Right forelimb (tissue), 1 donor: Measurements from ENCODE around the gene MCCD1.

Experiments used
- DNase-seq: peaks from one replicate; pipeline ENCODE4 v3.0.0-alpha.2; 2018

MCCD1 gene

DNA sequence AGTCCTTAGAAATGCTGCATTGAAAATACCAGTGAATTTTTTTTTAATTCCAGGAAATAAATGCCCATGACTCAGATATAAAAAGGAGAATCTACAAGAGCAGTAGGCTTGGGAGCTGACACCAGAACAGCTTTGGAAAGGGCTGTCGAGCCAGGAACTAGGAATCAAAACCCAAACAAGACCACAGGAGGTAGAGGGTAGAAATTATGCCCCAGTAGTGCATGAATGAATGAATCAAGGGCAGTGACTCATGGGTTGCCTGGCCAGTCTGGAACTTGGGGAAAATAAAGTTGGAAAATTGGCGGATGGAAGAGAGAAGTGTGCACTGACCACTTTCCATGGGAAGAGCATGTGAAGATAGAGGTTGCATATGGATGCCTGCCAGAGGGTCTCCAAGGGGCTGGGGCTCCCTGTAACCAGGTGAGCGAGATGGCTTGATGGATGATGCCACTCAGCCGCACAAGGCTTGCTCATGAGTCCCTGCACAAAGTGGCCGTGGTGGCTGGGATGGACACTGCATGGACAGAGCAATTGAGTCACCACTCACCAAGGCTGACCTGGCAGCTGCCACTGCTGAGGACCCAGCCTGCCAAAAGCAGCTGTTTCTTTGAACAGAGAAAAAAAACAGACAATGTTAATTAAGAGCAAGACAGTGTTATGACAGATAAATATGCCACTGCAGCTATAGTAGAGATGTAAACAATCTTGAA lies 15.2 kb upstream of the MCCD1 start:
- DNase-seq = no peak

- DNase-seq = no peak
These were observed 6.9 kb upstream of the MCCD1 start for GRCh38 chr6:31521835-31522234.

GRCh38 chr6:31525553-31525931 lies 3.2 kb upstream of the MCCD1 start:
- no peak for DNase-seq

GRCh38 chr6:31525932-31526591 lies 2.7 kb upstream of the MCCD1 start:
- no peak for DNase-seq

GRCh38 chr6:31528307-31528777 lies 420 bp upstream of the MCCD1 start:
- DNase-seq = no peak

DNA sequence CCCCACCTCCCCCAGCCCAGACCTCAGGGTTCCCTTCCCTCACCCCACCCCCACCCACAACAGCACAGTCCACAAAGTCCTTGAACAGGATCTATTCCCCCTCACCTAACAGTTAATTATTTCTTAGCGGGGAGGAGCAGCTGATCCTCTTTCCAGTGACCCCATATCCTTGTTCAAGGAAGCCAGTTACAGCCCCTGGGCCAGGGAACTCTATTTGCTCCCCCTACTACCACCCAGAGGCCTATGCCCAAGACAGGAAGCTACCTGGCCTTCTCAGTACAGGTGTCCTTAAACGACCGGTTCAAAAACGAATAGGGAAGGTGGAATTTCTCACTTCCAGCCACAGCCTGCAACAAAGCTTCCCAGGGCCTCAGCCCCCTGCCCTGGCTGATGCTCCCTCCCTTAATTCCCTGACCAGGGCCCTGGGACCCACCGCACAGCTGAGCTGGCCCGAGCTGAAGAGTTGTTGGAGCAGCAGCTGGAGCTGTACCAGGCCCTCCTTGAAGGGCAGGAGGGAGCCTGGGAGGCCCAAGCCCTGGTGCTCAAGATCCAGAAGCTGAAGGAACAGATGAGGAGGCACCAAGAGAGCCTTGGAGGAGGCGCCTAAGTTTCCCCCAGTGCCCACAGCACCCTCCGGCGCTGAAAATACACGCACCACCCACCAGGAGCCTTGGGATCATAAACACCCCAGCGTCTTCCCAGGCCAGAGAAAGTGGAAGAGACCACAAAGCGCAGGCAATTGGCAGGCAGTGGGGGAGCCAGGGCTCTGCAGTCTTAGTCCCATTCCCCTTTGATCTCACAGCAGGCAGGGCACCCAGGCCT lies 778 bp downstream of the MCCD1 start:
- DNase-seq = no peak

DNA sequence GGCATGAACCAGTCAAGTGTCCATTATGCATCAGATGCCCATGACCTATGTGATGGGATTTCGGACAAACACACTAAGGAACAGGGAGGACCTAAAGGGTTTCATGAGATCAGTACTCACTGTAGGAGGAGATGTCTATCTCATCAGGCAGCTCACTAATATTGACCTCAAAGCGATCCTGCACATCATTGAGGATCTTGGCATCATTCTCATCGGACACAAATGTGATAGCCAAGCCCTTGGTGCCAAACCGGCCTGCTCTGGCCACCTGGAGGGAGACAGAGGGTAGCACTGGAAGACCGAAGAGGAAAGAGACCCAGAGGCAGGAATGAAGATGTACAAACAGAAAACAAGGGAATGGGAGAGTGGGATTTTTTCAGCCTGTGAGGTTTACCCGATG lies 1.9 kb downstream of the MCCD1 start:
- no peak for DNase-seq

DNA sequence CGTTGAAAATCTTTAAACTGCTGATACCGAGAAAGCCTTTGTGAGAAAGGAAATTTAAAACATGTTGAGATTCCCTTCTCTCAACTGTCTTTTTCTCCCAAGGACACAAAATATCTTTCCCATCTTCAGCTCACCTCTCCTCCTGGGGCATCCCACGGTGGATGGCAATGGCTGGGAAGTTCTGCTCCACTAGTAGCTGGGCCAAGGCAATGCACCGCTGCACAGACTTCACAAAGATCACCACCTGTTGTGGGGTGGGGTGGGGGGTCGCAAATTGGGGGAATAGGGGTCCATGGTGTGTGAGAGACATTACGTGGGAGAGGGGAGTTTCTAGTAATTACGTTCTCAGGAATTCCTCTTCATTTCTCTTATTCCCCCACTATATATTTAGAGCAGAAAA lies 2.4 kb downstream of the MCCD1 start:
- DNase-seq = no peak

GRCh38 chr6:31531771-31532643 lies 3.2 kb downstream of the MCCD1 start:
- DNase-seq = no peak

GRCh38 chr6:31532644-31533454 lies 4.1 kb downstream of the MCCD1 start:
- DNase-seq = no peak

- no peak for DNase-seq
These were observed 4.7 kb downstream of the MCCD1 start for GRCh38 chr6:31533455-31533841.

- DNase-seq = no peak
These were observed 5.2 kb downstream of the MCCD1 start for GRCh38 chr6:31534011-31534410.

DNA sequence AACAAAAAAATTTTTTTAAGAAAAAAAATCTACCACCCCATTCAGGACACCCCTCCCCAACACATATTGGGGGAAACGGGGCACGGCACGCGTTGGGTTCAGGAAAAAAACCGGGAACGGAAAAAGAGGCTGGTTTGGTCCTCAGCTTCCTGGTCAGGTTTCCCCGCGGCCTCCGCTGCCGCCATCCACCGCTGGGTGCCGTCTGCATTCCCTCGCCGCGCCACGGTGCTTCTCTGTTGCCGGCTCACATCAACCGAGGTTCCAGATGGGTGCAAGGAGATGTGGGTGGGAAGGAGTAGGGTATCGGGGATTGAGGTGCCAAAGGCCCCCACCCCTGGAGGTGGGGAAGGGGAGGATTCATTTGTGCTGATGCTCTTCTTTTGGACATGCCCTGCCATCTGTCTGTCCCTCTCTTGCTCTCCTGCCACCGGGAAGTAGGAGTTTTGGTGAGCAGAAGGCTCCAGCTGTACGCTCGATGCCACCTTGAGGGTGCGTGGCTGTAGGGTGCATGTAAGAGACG lies 5.8 kb downstream of the MCCD1 start:
- DNase-seq = no peak

GRCh38 chr6:31535538-31536324 lies 7.0 kb downstream of the MCCD1 start:
- DNase-seq = no peak

DNA sequence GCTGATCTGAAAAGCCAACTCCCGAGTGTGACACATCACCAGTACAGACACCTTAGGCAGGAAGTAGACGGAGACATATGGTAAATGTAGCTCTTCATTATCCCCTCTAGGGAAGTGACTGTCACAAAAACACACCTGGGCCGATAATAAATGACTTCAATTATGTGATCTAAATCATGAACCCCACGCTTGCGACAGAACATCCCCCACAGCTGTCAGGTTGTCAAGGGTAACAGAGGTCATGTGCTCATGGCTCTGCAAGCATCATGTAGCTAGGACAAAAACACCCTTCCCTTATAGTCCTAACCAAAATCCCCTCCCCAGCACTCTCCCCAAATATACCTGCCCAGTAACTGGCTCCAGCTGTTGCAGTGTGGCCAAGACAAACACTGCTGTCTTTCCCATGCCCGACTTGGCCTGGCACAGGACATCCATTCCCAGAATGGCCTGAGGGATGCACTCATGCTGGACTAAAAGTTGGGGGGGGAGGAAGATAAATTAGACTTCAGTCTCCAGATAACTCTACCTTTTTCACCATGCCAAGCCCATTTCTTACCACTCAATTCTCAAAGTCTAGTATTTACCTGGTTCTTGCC lies 10.1 kb downstream of the MCCD1 start:
- DNase-seq = no peak

- no peak for DNase-seq
These were observed 11.9 kb downstream of the MCCD1 start for GRCh38 chr6:31540640-31541039.

- DNase-seq = no peak
These were observed 12.4 kb downstream of the MCCD1 start for GRCh38 chr6:31541059-31541657.

- peak; percentile 96 for DNase-seq
These were observed 13.1 kb downstream of the MCCD1 start, which contains the start of gene DDX39B for GRCh38 chr6:31541658-31542521. Gene DDX39B, minus strand, starts transcription at chr6:31542003. Its CDS starts 1,471 bp downstream, at chr6:31540532.

DNA sequence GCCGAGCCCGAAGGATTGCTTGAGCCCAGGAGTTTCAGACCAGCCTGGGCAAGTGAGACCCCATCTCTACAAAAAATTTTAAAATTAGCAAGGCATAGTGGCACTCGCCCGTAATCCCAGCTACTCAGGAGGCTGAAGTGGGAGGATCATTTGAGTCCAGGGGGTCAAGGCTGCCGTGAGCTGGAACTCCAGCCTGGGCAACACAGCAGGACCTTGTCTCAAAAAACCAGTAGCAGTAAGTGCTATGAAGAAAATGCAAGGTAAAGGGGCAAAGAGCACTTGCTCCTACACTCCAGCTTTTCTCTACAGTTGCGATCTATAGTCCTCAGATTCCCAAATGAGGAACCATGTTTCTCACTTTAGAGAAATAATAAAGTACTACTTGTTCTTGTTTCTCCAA lies 14.9 kb downstream of the MCCD1 start:
- DNase-seq = no peak
